Suprapubic skin (tissue), 4 donors: ENCODE data around the gene SRP9.

Experiments
- CTCF ChIP-seq, 2 donors: fragments of 200-600 bp in 1 of 2; fragments of 450-650 bp in 1 of 2; sonication (generic) in 1 of 2; IDR thresholded peaks; one replicate each; pipeline ENCODE4 v1.5.1; 2016 to 2019; ENCODE audit warnings: antibody characterized with exemption in 2 of 2, mild to moderate bottlenecking in 1 of 2, moderate library complexity in 1 of 2
- EP300 ChIP-seq: sonication (generic); formaldehyde crosslinking; IDR thresholded peaks from one replicate; pipeline ENCODE4 v1.6.1; 2017; ENCODE audit warnings: antibody characterized with exemption
- POLR2A ChIP-seq, 2 donors: fragments of 450-650 bp; IDR thresholded peaks; one replicate each; pipeline ENCODE4 v1.6.1; 2017; ENCODE audit warnings: antibody characterized with exemption in 2 of 2, mild to moderate bottlenecking in 2 of 2, moderate library complexity in 2 of 2
- POLR2AphosphoS5 ChIP-seq, 3 donors: sonication (generic); formaldehyde crosslinking; IDR thresholded peaks; one replicate each; pipeline ENCODE4 v1.6.1; 2017; ENCODE audit warnings: antibody characterized with exemption in 3 of 3

GRCh38 chr1:225834417-225835329 lies 57.0 kb downstream of the SRP9 start:
- TF ChIP-seq CTCF (IDR thresholded peaks at IDR 0.05): no peak
- no peak for TF ChIP-seq POLR2A (IDR thresholded peaks at IDR 0.05)
- no peak for TF ChIP-seq EP300
- peak in 1 of 3 donors; percentile 60 for TF ChIP-seq POLR2AphosphoS5 (IDR thresholded peaks at IDR 0.05)
